CD4-positive, alpha-beta T cell (primary cell): ENCODE measurements around the gene USP3. TPM values are rescaled to one million over a fixed set of nuclear protein-coding genes. Genes with fewer than 3 reads are reported as not detected.

Experiments
- ATAC-seq: fragments of 200-7000 bp; cut with Tn5 transposase; one replicate; pipeline ENCODE4 v1.10.0; 2022; ENCODE audit warnings: mild to moderate bottlenecking; ENCODE audit not compliant: poor library complexity
- CTCF ChIA-PET: fragments of 350-600 bp; sonication (Branson Sonifier 250); formaldehyde crosslinking; loops from one replicate; lab custom pipeline; 2021; ENCODE audit warnings: antibody characterized with exemption, inconsistent platforms; lab: Charles Lee
- POLR2A ChIA-PET: fragments of 350-600 bp; sonication (Branson Sonifier 250); formaldehyde crosslinking; loops from one replicate; lab custom pipeline; 2021; ENCODE audit warnings: antibody characterized with exemption, inconsistent platforms; lab: Charles Lee
- DNase-seq, 14 experiments: peaks; one replicate each; pipeline ENCODE4 v3.0.0-alpha.2; 2013 to 2020; ENCODE audit warnings: mixed read lengths in 2 of 14
- H3K27ac ChIP-seq, 2 donors: one replicate each; pipeline versions ENCODE4 v1.5.1 to v1.7.0; 2013; ENCODE audit warnings: low read length in 2 of 2, low read depth in 1 of 2, mild to moderate bottlenecking in 1 of 2
- H3K27me3 ChIP-seq, 2 experiments: 1 replicate in 1 of 2; 2 replicates in 1 of 2; pipeline versions ENCODE4 v1.6.1 to v1.7.0; 2013; ENCODE audit warnings: low read length in 2 of 2, control low read depth in 1 of 2, mild to moderate bottlenecking in 1 of 2, moderate library complexity in 1 of 2; ENCODE audit not compliant: insufficient read depth in 2 of 2, control insufficient read depth in 1 of 2
- H3K36me3 ChIP-seq: one replicate; pipeline ENCODE4 v1.6.1; 2013; ENCODE audit warnings: low read length, control low read depth; ENCODE audit not compliant: insufficient read depth
- H3K4me1 ChIP-seq: one replicate; pipeline ENCODE4 v1.6.1; 2013; ENCODE audit warnings: low read length, control low read depth; ENCODE audit not compliant: insufficient read depth
- H3K4me3 ChIP-seq: one replicate; pipeline ENCODE4 v1.5.1; 2013; ENCODE audit warnings: mild to moderate bottlenecking, low read length, moderate library complexity
- H3K9me3 ChIP-seq, 2 experiments: 1 replicate in 1 of 2; 2 replicates in 1 of 2; pipeline versions ENCODE4 v1.6.1 to v1.7.0; 2013; ENCODE audit warnings: low read length in 2 of 2, mild to moderate bottlenecking in 2 of 2, control low read depth in 1 of 2, moderate library complexity in 1 of 2; ENCODE audit not compliant: control insufficient read depth in 1 of 2, insufficient read depth in 1 of 2
- H3K27ac Mint-ChIP-seq: one replicate; pipeline ENCODE4 v1.8.0; 2020; ENCODE audit warnings: mixed read lengths
- H3K27me3 Mint-ChIP-seq: one replicate; pipeline ENCODE4 v1.8.0; 2021; ENCODE audit warnings: mixed read lengths
- H3K36me3 Mint-ChIP-seq: one replicate; pipeline ENCODE4 v1.8.0; 2021; ENCODE audit warnings: low read depth, mixed read lengths
- H3K4me1 Mint-ChIP-seq: one replicate; pipeline ENCODE4 v1.8.0; 2021; ENCODE audit warnings: low read depth, mixed read lengths
- H3K4me3 Mint-ChIP-seq: one replicate; pipeline ENCODE4 v1.8.0; 2020; ENCODE audit warnings: mild to moderate bottlenecking, mixed read lengths
- H3K9me3 Mint-ChIP-seq: one replicate; pipeline ENCODE4 v1.8.0; 2020; ENCODE audit warnings: mixed read lengths
- CTCF ChIP-seq: fragments of 200-600 bp; IDR thresholded peaks from one replicate; pipeline ENCODE4 v1.8.0; 2022; ENCODE audit warnings: antibody characterized with exemption, mild to moderate bottlenecking
- intact Hi-C, 2 experiments: fragments of 100-400 bp; cut with DNase I in 1 of 2; cut with micrococcal nuclease in 1 of 2; formaldehyde crosslinking; loops; one replicate each; pipeline versions ENCODE4 v1.15.1 to v1.9.0; 2023 to 2025; cut with DNase I, micrococcal nuclease
- total RNA-seq, 174 experiments: library from RNA in 2 of 174; stranded (reverse) in 2 of 174; gene quantifications; one replicate each; pipeline ENCODE4 v1.2.3 and lab custom pipeline; 2021 to 2026

The USP3 gene
- total RNA-seq, 2 experiments from 2014 or later: 280 to 282 TPM

GRCh38 chr15:63473749-63473998 lies 30.7 kb upstream of the USP3 start:
- no peak for TF ChIP-seq CTCF
- Histone ChIP-seq H3K36me3 (no peaks in the 10 kb centered on the region), H3K27me3 (no peaks in the 10 kb centered on the region), H3K27ac (peak overlapping the region in 1 of 2 donors; percentile 10), H3K9me3 (no peaks in the 10 kb centered on the region), H3K4me1 (peaks cover 59% of the 10 kb centered on the region), H3K4me3 (no peak overlapping the region)
- Mint-ChIP-seq H3K9me3 (no peaks in the 10 kb centered on the region), H3K4me3 (no peak overlapping the region), H3K4me1 (peaks cover 68% of the 10 kb centered on the region), H3K27ac (peak overlapping the region; percentile 82), H3K27me3 (no peaks in the 10 kb centered on the region), H3K36me3 (no peaks in the 10 kb centered on the region)
- ChIA-PET POLR2A (interaction anchor here (1.0 to 2.0 kb wide), 3 partner anchors 9 to 30 kb away, joined by 4 to 11 read pairs (median 4); partner anchors contain the start of gene USP3), CTCF (interaction anchor here (0.7 to 1.4 kb wide), 5 partner anchors 14 to 32 kb away, joined by 3 to 4 read pairs (median 3); partner anchors contain the start of gene USP3)
- intact Hi-C loops: no loop called here
- ATAC-seq (no peak), DNase-seq (no peak)

GRCh38 chr15:63473999-63474809 lies 30.2 kb upstream of the USP3 start:
- peak overlapping the region; percentile 3 for H3K4me3 Mint-ChIP-seq

GRCh38 chr15:63474810-63475316 lies 29.5 kb upstream of the USP3 start:
- H3K36me3 ChIP-seq: no peaks in the 10 kb centered on the region
- H3K4me1 ChIP-seq: peaks cover 66% of the 10 kb centered on the region
- Mint-ChIP-seq H3K27me3 (no peaks in the 10 kb centered on the region), H3K27ac (peak overlapping the region; percentile 82), H3K4me1 (peaks cover 70% of the 10 kb centered on the region), H3K36me3 (no peaks in the 10 kb centered on the region), H3K4me3 (peak overlapping the region; percentile 32), H3K9me3 (no peaks in the 10 kb centered on the region)
- POLR2A ChIA-PET: interaction anchor here (1.0 to 11.7 kb wide), 2 partner anchors 12 to 30 kb away, joined by 4 to 367 read pairs; partner anchors contain the start of gene USP3
- H3K27ac ChIP-seq: no peak overlapping the region
- DNase-seq: peak in 2 of 14 experiments; percentile 52 to 62
- no peak for ATAC-seq
- H3K4me3 ChIP-seq: no peak overlapping the region
- intact Hi-C loops: no loop called here
- TF ChIP-seq CTCF: no peak
- no peaks in the 10 kb centered on the region for H3K27me3 ChIP-seq
- CTCF ChIA-PET: interaction anchor here (0.7 to 5.4 kb wide), 5 partner anchors 8 to 31 kb away, joined by 3 to 38 read pairs (median 6); no protein-coding TSS in a partner anchor
- no peaks in the 10 kb centered on the region for H3K9me3 ChIP-seq

More at GRCh38 chr15:63473999-63474809, 30.2 kb upstream of the USP3 start:
- intact Hi-C loops: no loop called here
- Histone ChIP-seq H3K36me3 (no peaks in the 10 kb centered on the region), H3K9me3 (no peaks in the 10 kb centered on the region), H3K27me3 (no peaks in the 10 kb centered on the region), H3K4me1 (peaks cover 61% of the 10 kb centered on the region), H3K27ac (peak overlapping the region in 1 of 2 donors; percentile 35), H3K4me3 (no peak overlapping the region)
- Mint-ChIP-seq H3K9me3 (no peaks in the 10 kb centered on the region), H3K36me3 (no peaks in the 10 kb centered on the region), H3K4me1 (peaks cover 68% of the 10 kb centered on the region), H3K27ac (peak overlapping the region; percentile 82), H3K27me3 (no peaks in the 10 kb centered on the region)
- no peak for TF ChIP-seq CTCF
- DNase-seq: peak in 11 of 14 experiments; percentile 26 to 87 (median 53)
- peak; percentile 57 for ATAC-seq
- ChIA-PET POLR2A (interaction anchor here (1.0 to 2.0 kb wide), 3 partner anchors 8 to 29 kb away, joined by 4 to 11 read pairs (median 4); partner anchors contain the start of gene USP3), CTCF (interaction anchor here (0.7 to 1.4 kb wide), 6 partner anchors 13 to 31 kb away, joined by 3 to 8 read pairs (median 4); partner anchors contain the start of gene USP3)
